Astrocyte of the cerebellum (primary cell): ENCODE results near the gene GNE.
A peak's percentile ranks its signal among the peaks of the same experiment; 100 is the strongest.
"Not testable (repeated sequence)": the region's sequence is repeated elsewhere in the genome, so short reads cannot be mapped to it uniquely, and the experiment has no call there.

ENCODE experiments used
- DNase-seq: peaks from one replicate; pipeline ENCODE4 v3.0.0-alpha.2; 2011; ENCODE audit warnings: low read depth
- H3K4me3 ChIP-seq: 2 replicates; pipeline ENCODE4 v1.5.1; 2011; ENCODE audit warnings: mild to moderate bottlenecking, low read depth, low read length, moderate library complexity
- CTCF ChIP-seq: IDR thresholded peaks from 2 replicates; pipeline ENCODE4 v1.5.1; 2012; ENCODE audit warnings: low read length, low read depth, moderate library complexity, mild to moderate bottlenecking; ENCODE audit errors: missing control alignments
- in situ Hi-C: cut with HindIII; loops from 2 replicates; pipeline ENCODE4 v1.10.0; 2017; ENCODE audit warnings: low sequenced_read_pairs

Gene GNE

DNA sequence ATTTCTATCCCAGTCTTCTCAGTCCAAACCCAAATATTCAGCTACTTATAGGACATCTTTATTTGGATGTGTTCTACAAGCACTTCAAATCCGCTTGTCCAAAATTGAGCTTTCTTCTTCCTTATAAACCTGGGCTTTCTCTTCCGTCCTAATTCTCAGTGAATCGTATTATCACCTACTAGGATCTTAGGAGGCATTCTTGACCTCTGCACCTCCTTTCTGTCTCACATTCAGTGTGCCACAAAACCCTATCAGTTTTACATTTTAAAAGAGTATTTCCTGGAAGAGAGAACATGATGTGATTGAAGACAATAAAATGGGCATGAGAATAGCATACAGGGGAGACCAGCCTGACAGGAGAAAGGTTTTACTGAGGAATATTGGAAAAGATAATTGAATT is 16.8 kb upstream of the GNE start:
- no peak for DNase-seq
- TF ChIP-seq CTCF = no peak
- H3K4me3 ChIP-seq = no peak overlapping the region
- in situ Hi-C loops = no loop called here

- DNase-seq, in situ Hi-C loops, H3K4me3 ChIP-seq: not testable (repeated sequence)
These were observed 15.1 kb upstream of the GNE start for GRCh38 chr9:36273354-36273753.

GRCh38 chr9:36268007-36268427 is 9.8 kb upstream of the GNE start:
- DNase-seq = no peak
- in situ Hi-C loops = no loop called here
- TF ChIP-seq CTCF = no peak
- H3K4me3 ChIP-seq = no peak overlapping the region

DNA sequence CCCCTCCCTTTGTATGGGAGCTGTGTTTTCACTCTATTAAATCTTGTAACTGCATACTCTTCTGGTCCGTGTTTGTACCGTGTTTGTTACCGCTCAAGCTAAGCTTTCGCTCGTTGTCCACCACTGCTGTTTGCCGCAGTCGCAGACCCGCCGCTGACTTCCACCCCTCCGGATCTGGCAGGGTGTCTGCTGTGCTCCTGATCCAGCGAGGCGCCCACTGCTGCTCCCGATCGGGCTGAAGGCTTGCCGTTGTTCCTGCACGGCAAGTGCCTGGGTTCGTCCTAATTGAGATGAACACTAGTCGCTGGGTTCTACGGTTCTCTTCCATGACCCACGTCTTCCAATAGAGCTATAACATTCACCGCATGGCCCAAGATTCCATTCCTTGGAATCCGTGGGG is 6.6 kb upstream of the GNE start:
- H3K4me3 ChIP-seq = no peak overlapping the region
- in situ Hi-C loops = no loop called here
- no peak for DNase-seq
- no peak for TF ChIP-seq CTCF

- no peak overlapping the region for H3K4me3 ChIP-seq
- TF ChIP-seq CTCF = no peak
- in situ Hi-C loops = no loop called here
- DNase-seq = no peak
These were observed 5.4 kb upstream of the GNE start for GRCh38 chr9:36263683-36264082.

GRCh38 chr9:36258996-36259533 is 817 bp upstream of the GNE start:
- in situ Hi-C loops = no loop called here
- H3K4me3 ChIP-seq = peak overlapping the region; percentile 86
- DNase-seq = no peak
- no peak for TF ChIP-seq CTCF

DNA sequence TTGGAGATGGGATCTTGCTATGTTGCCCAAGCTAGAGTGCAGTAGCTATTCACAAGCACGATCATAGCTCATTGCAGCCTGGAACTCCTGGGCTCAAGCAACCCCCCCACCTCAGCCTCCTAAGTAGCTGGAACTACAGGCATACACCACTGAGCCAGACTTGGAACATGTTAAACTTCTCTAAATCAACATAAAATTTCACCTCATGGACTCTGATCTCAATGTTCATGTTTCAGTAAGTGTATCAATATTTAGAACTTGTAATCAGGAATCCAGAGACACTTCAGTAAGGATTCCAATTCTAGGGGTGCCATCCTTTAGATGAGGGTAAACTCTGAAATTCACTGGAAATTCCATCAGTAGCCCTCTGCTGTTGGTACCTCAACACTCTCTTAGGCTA is 6.8 kb downstream of the GNE start:
- DNase-seq = no peak
- in situ Hi-C loops = no loop called here
- no peak for TF ChIP-seq CTCF
- no peak overlapping the region for H3K4me3 ChIP-seq
